Endothelial cell (in vitro differentiated cells): Measurements from ENCODE around the gene AIMP2. TPM values are rescaled to one million over a fixed set of nuclear protein-coding genes. Genes with fewer than 3 reads are reported as not detected.

Source experiments
- DNase-seq: peaks from one replicate; pipeline ENCODE4 v3.0.0; 2021; ENCODE audit warnings: low spot score
- H3K27ac Mint-ChIP-seq: one replicate; pipeline ENCODE4 v1.8.0; 2021; ENCODE audit warnings: mixed read lengths, inconsistent platforms; ENCODE audit not compliant: unreplicated experiment
- H3K27me3 Mint-ChIP-seq: one replicate; pipeline ENCODE4 v1.8.0; 2021; ENCODE audit warnings: mild to moderate bottlenecking, moderate library complexity, mixed read lengths, inconsistent platforms; ENCODE audit not compliant: unreplicated experiment
- H3K36me3 Mint-ChIP-seq: one replicate; pipeline ENCODE4 v1.8.0; 2021; ENCODE audit warnings: mild to moderate bottlenecking, low read depth, mixed read lengths, inconsistent platforms; ENCODE audit not compliant: unreplicated experiment
- H3K4me1 Mint-ChIP-seq: one replicate; pipeline ENCODE4 v1.8.0; 2021; ENCODE audit warnings: mild to moderate bottlenecking, mixed read lengths, inconsistent platforms; ENCODE audit not compliant: unreplicated experiment
- H3K4me3 Mint-ChIP-seq: one replicate; pipeline ENCODE4 v1.8.0; 2021; ENCODE audit warnings: mild to moderate bottlenecking, mixed read lengths, inconsistent platforms; ENCODE audit not compliant: unreplicated experiment
- H3K9me3 Mint-ChIP-seq: one replicate; pipeline ENCODE4 v1.8.0; 2021; ENCODE audit warnings: mixed read lengths, inconsistent platforms; ENCODE audit not compliant: unreplicated experiment
- CTCF ChIP-seq: fragments of 200-600 bp; sonication (generic); IDR thresholded peaks from one replicate; pipeline ENCODE4 v1.5.0; 2021; ENCODE audit warnings: antibody characterized with exemption; ENCODE audit not compliant: unreplicated experiment
- total RNA-seq: library from RNA; stranded (reverse); fragmentation: NEBNext Ultra II Directional; extraction: Animal tissue kit (Norgen Biotek cat#: 25700); gene quantifications from one replicate; pipeline ENCODE4 v1.2.1, GENCODE V29; 2021; ENCODE audit not compliant: unreplicated experiment

The AIMP2 gene
- total RNA-seq, 1 donor from 2014 or later, result 25.3 TPM

- Mint-ChIP-seq H3K4me1 (peaks cover 13% of the 10 kb centered on the region), H3K27me3 (no peaks in the 10 kb centered on the region), H3K36me3 (peaks cover 50% of the 10 kb centered on the region), H3K4me3 (peak overlapping the region; percentile 74), H3K9me3 (no peaks in the 10 kb centered on the region), H3K27ac (no peak overlapping the region)
- DNase-seq, result no peak
- no peak for TF ChIP-seq CTCF
Measured at GRCh38 chr7:6022707-6023106, 13.6 kb downstream of the AIMP2 start.

- Mint-ChIP-seq H3K4me1 (peaks cover 13% of the 10 kb centered on the region), H3K9me3 (no peaks in the 10 kb centered on the region), H3K27ac (peak overlapping the region; percentile 82), H3K36me3 (peaks cover 55% of the 10 kb centered on the region), H3K27me3 (no peaks in the 10 kb centered on the region), H3K4me3 (peak overlapping the region; percentile 47)
- DNase-seq, result no peak
- no peak for TF ChIP-seq CTCF
Measured at GRCh38 chr7:6023974-6024435, 14.9 kb downstream of the AIMP2 start.

- peak; percentile 49 for DNase-seq
- no peak for TF ChIP-seq CTCF
- peaks cover 13% of the 10 kb centered on the region for H3K4me1 Mint-ChIP-seq
- H3K36me3 Mint-ChIP-seq, result peaks cover 47% of the 10 kb centered on the region
- no peaks in the 10 kb centered on the region for H3K27me3 Mint-ChIP-seq
- H3K27ac Mint-ChIP-seq, result no peak overlapping the region
- H3K9me3 Mint-ChIP-seq, result no peaks in the 10 kb centered on the region
- H3K4me3 Mint-ChIP-seq, result no peak overlapping the region
Measured at GRCh38 chr7:6026011-6026819, 17.1 kb downstream of the AIMP2 start.

- Mint-ChIP-seq H3K4me1 (peaks cover 13% of the 10 kb centered on the region), H3K27me3 (no peaks in the 10 kb centered on the region), H3K4me3 (no peak overlapping the region), H3K9me3 (no peaks in the 10 kb centered on the region), H3K27ac (no peak overlapping the region), H3K36me3 (peaks cover 43% of the 10 kb centered on the region)
- DNase-seq, result no peak
- TF ChIP-seq CTCF, result no peak
Measured at GRCh38 chr7:6026820-6027311, 17.8 kb downstream of the AIMP2 start.

- Mint-ChIP-seq H3K4me1 (peaks cover 13% of the 10 kb centered on the region), H3K27me3 (no peaks in the 10 kb centered on the region), H3K4me3 (no peak overlapping the region), H3K27ac (no peak overlapping the region), H3K36me3 (peaks cover 33% of the 10 kb centered on the region), H3K9me3 (no peaks in the 10 kb centered on the region)
- TF ChIP-seq CTCF, result no peak
- no peak for DNase-seq
Measured at GRCh38 chr7:6027806-6028365, 18.8 kb downstream of the AIMP2 start.
